ENCODE data around the gene KIF1C. TPM values are rescaled to one million over a fixed set of nuclear protein-coding genes. Genes with fewer than 3 reads are reported as not detected.
"Not testable (repeated sequence)": the region's sequence is repeated elsewhere in the genome, so short reads cannot be mapped to it uniquely, and the experiment has no call there.

Gene KIF1C
- total RNA-seq, 1 donor from 2014 or later = 63.5 TPM

GRCh38 chr17:5042157-5043022, 44.6 kb downstream of the KIF1C start:
- no peak for DNase-seq (ENCODE audit: low read depth in 2 of 2)

GRCh38 chr17:5043524-5043923, 45.8 kb downstream of the KIF1C start:
- DNase-seq (ENCODE audit: low read depth in 2 of 2) = no peak

GRCh38 chr17:5044630-5045029, 46.9 kb downstream of the KIF1C start:
- no peak for DNase-seq (ENCODE audit: low read depth in 2 of 2)

- no peak for DNase-seq (ENCODE audit: low read depth in 2 of 2)
These were observed 47.7 kb downstream of the KIF1C start for GRCh38 chr17:5045496-5045895.

GRCh38 chr17:5047446-5047845, 49.7 kb downstream of the KIF1C start:
- no peak for DNase-seq (ENCODE audit: low read depth in 2 of 2)

- peak in 1 of 2 donors; percentile 10 for DNase-seq (ENCODE audit: low read depth in 2 of 2)
These were observed 51.6 kb downstream of the KIF1C start for GRCh38 chr17:5049314-5049841.

- DNase-seq (ENCODE audit: low read depth in 2 of 2) = no peak
These were observed 52.5 kb downstream of the KIF1C start for GRCh38 chr17:5050278-5050677.

GRCh38 chr17:5055543-5055942, 57.8 kb downstream of the KIF1C start:
- no peak for DNase-seq (ENCODE audit: low read depth in 2 of 2)

- DNase-seq (ENCODE audit: low read depth in 2 of 2) = no peak
These were observed 67.5 kb downstream of the KIF1C start for GRCh38 chr17:5065227-5065744.

- DNase-seq (ENCODE audit: low read depth in 2 of 2) = no peak
These were observed 70.5 kb downstream of the KIF1C start for GRCh38 chr17:5068236-5068635.

- DNase-seq (ENCODE audit: low read depth in 2 of 2) = no peak
These were observed 72.0 kb downstream of the KIF1C start for GRCh38 chr17:5069724-5070123.

GRCh38 chr17:5075472-5075871, 77.7 kb downstream of the KIF1C start:
- not testable (repeated sequence) for DNase-seq (ENCODE audit: low read depth in 2 of 2)

- DNase-seq (ENCODE audit: low read depth in 2 of 2) = not testable (repeated sequence)
These were observed 79.5 kb downstream of the KIF1C start for GRCh38 chr17:5077275-5077674.

- no peak for DNase-seq (ENCODE audit: low read depth in 2 of 2)
These were observed 80.0 kb downstream of the KIF1C start for GRCh38 chr17:5077781-5078105.

Other genes starting within 250 kb of the KIF1C start
- not detected in 2 replicates for gene TM4SF5, start 226.1 kb upstream of the KIF1C start, total RNA-seq
- 0.38 and 0.39 TPM in 2 replicates for gene VMO1, start 211.6 kb upstream of the KIF1C start, total RNA-seq
- gene GLTPD2, start 209.0 kb upstream of the KIF1C start, total RNA-seq = not detected in 2 replicates
- gene PSMB6, start 201.8 kb upstream of the KIF1C start, total RNA-seq = 167 and 224 TPM in 2 replicates
- 22.6 and 35.4 TPM in 2 replicates for gene PLD2, start 190.8 kb upstream of the KIF1C start, total RNA-seq
- 20.5 and 32.9 TPM in 2 replicates for gene MINK1, start 164.6 kb upstream of the KIF1C start, total RNA-seq
- gene C17orf107, start 98.4 kb upstream of the KIF1C start, total RNA-seq = 0.39 and 0.76 TPM in 2 replicates
- 0.90 and 1.1 TPM in 2 replicates for gene CHRNE, start 94.9 kb upstream of the KIF1C start, total RNA-seq
- not detected in 2 replicates for gene GP1BA, start 65.7 kb upstream of the KIF1C start, total RNA-seq
- gene SLC25A11, start 57.9 kb upstream of the KIF1C start, total RNA-seq = 47.4 and 62.8 TPM in 2 replicates
- gene RNF167, start 57.7 kb upstream of the KIF1C start, total RNA-seq = 12.5 and 15.8 TPM in 2 replicates
- 450 and 458 TPM in 2 replicates for gene PFN1, start 49.4 kb upstream of the KIF1C start, total RNA-seq
- 1.5 and 2.7 TPM in 2 replicates for gene ENO3, start 46.8 kb upstream of the KIF1C start, total RNA-seq
- gene SPAG7, start 30.1 kb upstream of the KIF1C start, total RNA-seq = 45.4 and 49.7 TPM in 2 replicates
- 2.3 and 7.5 TPM in 2 replicates for gene CAMTA2, start 10.3 kb upstream of the KIF1C start, total RNA-seq
- 0.38 and 0.39 TPM in 2 replicates for gene INCA1, start 428 bp upstream of the KIF1C start, total RNA-seq
- 0.25 and 0.26 TPM in 2 replicates for gene SLC52A1, start 37.5 kb downstream of the KIF1C start, total RNA-seq
- gene ZFP3, start 80.5 kb downstream of the KIF1C start, total RNA-seq = 0.77 and 1.3 TPM in 2 replicates
- gene ZNF232, start 113.9 kb downstream of the KIF1C start, total RNA-seq = 4.0 and 4.9 TPM in 2 replicates
- gene USP6, start 118.1 kb downstream of the KIF1C start, total RNA-seq = not detected in 2 replicates
- 1.9 and 2.8 TPM in 2 replicates for gene ZNF594, start 193.9 kb downstream of the KIF1C start, total RNA-seq
- gene SCIMP, start 236.9 kb downstream of the KIF1C start, total RNA-seq = not detected in 2 replicates

Measured in dermis microvascular lymphatic vessel endothelial cell (primary cell).